ENCODE measurements around the gene AEBP1. TPM values are rescaled to one million over a fixed set of nuclear protein-coding genes. Genes with fewer than 3 reads are reported as not detected.

AEBP1 gene
- total RNA-seq, 1 experiment from 2014 or later: 17.8 TPM

DNA sequence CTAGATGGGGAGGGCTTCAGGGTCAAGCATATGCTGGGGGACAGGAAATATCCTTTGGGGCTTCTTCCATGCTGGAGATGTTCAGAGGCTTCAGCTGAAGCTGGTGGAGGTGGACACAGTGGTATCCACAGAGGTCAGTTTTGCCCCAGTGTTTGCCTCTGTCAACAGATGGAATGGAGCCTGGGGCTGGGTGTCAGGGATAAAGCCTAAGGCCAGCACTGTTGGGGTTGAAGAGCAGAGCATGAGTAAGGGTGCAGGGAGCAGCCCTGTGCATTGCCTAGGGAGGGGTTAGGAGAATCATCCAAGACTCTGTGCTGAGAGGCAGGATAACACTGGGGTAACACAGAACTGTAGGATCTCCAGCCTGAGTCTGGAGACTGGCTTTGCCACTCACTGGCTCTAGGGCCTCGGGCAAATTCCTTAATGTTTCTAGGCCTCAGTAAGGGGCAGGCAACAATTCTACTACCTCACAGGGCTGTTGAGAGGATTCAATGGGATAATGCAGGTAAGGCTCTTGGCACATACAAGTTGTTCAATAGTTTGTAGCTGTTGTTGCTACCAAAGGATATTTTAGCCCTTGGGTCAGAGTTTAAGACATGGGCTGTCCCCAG is 58.7 kb downstream of the AEBP1 start:
- no peaks in the 10 kb centered on the region for H3K36me3 ChIP-seq
- peak in 1 of 2 experiments; percentile 35 for DNase-seq
- peaks cover 24% of the 10 kb centered on the region for H3K4me1 ChIP-seq
- H3K4me3 ChIP-seq: no peak overlapping the region
- no peaks in the 10 kb centered on the region for H3K27me3 ChIP-seq
- H3K9me3 ChIP-seq (replicated peaks): no peaks in the 10 kb centered on the region
- peak overlapping the region; percentile 54 for H3K27ac ChIP-seq

DNA sequence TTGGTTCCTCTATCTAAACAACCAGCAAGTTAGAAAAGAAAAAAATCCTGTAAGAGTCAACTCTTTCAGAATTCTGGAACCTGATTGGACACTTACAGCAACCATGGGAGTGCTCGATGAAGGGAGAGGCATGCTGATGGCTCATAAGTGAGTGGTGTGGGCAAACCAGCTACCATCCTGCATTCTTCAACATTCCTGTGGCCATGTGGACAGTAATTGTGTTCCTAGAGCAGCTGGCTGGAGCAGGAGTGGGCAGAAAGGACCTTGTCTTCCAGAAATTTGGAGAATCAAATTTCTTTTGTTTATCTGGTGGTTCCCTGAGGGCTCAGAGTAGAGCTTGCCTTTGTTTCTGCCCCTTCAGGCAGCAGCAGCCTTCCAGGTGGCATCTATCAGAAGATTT is 59.4 kb downstream of the AEBP1 start:
- Histone ChIP-seq H3K4me3 (no peak overlapping the region), H3K9me3 (replicated peaks) (no peaks in the 10 kb centered on the region), H3K27me3 (no peaks in the 10 kb centered on the region), H3K4me1 (peaks cover 24% of the 10 kb centered on the region), H3K27ac (peak overlapping the region; percentile 54), H3K36me3 (no peaks in the 10 kb centered on the region)
- peak; percentile 93 to 96 for DNase-seq

Other genes with a start within 250 kb of the AEBP1 start
- 88.7 and 105 TPM in 2 replicates for gene MRPS24, start 234.8 kb upstream of the AEBP1 start, total RNA-seq (2014; rRNA removed; shearing (Covaris generic))
- gene URGCP, start 197.7 kb upstream of the AEBP1 start, total RNA-seq (2014; rRNA removed; shearing (Covaris generic)): 17.4 and 19.6 TPM in 2 replicates
- 15.3 and 15.6 TPM in 2 replicates for gene UBE2D4, start 177.9 kb upstream of the AEBP1 start, total RNA-seq (2014; rRNA removed; shearing (Covaris generic))
- gene SPDYE1, start 106.4 kb upstream of the AEBP1 start, total RNA-seq (2014; rRNA removed; shearing (Covaris generic)): not detected in 2 replicates
- gene DBNL, start 59.6 kb upstream of the AEBP1 start, total RNA-seq (2014; rRNA removed; shearing (Covaris generic)): 51.9 and 54.4 TPM in 2 replicates
- gene PGAM2, start 38.8 kb upstream of the AEBP1 start, total RNA-seq (2014; rRNA removed; shearing (Covaris generic)): not detected in 2 replicates
- 7.6 and 7.9 TPM in 2 replicates for gene POLM, start 21.8 kb upstream of the AEBP1 start, total RNA-seq (2014; rRNA removed; shearing (Covaris generic))
- gene POLD2, start 19.2 kb downstream of the AEBP1 start, total RNA-seq (2014; rRNA removed; shearing (Covaris generic)): 149 and 162 TPM in 2 replicates
- not detected in 2 replicates for gene MYL7, start 37.0 kb downstream of the AEBP1 start, total RNA-seq (2014; rRNA removed; shearing (Covaris generic))
- gene GCK, start 85.1 kb downstream of the AEBP1 start, total RNA-seq (2014; rRNA removed; shearing (Covaris generic)): not detected in 2 replicates
- gene YKT6, start 96.6 kb downstream of the AEBP1 start, total RNA-seq (2014; rRNA removed; shearing (Covaris generic)): 98.6 and 101 TPM in 2 replicates
- 0.84 and 2.4 TPM in 2 replicates for gene CAMK2B, start 221.2 kb downstream of the AEBP1 start, total RNA-seq (2014; rRNA removed; shearing (Covaris generic))